GM18511 (cell line): ENCODE measurements around the gene KDM1A.
"Not testable (repeated sequence)": the region's sequence is repeated elsewhere in the genome, so short reads cannot be mapped to it uniquely, and the experiment has no call there.

Experiments
- ATAC-seq: cut with Tn5 transposase; IDR thresholded peaks from one replicate; pipeline ENCODE4 v1.9.1; 2021; ENCODE audit warnings: mild to moderate bottlenecking, moderate library complexity; ENCODE audit not compliant: unreplicated experiment

Gene KDM1A

GRCh38 chr1:23010025-23010424, 9.2 kb upstream of the KDM1A start:
- not testable (repeated sequence) for ATAC-seq

- no peak for ATAC-seq
These were observed 5.6 kb upstream of the KDM1A start for GRCh38 chr1:23013657-23014056.

- no peak for ATAC-seq
These were observed 591 bp upstream of the KDM1A start for GRCh38 chr1:23018661-23019093.

GRCh38 chr1:23019863-23020625, 776 bp downstream of the KDM1A start:
- ATAC-seq: peak; percentile 33

- ATAC-seq: no peak
These were observed 1.6 kb downstream of the KDM1A start for GRCh38 chr1:23020706-23021405.

- no peak for ATAC-seq
These were observed 2.6 kb downstream of the KDM1A start for GRCh38 chr1:23021834-23022233.

- ATAC-seq: no peak
These were observed 4.0 kb downstream of the KDM1A start for GRCh38 chr1:23023174-23023845.

- no peak for ATAC-seq
These were observed 7.3 kb downstream of the KDM1A start for GRCh38 chr1:23026568-23026967.

- ATAC-seq: no peak
These were observed 8.2 kb downstream of the KDM1A start for GRCh38 chr1:23027352-23027907.

- no peak for ATAC-seq
These were observed 10.1 kb downstream of the KDM1A start for GRCh38 chr1:23029337-23029736.

GRCh38 chr1:23035823-23036452, 16.7 kb downstream of the KDM1A start:
- no peak for ATAC-seq

- ATAC-seq: no peak
These were observed 17.9 kb downstream of the KDM1A start for GRCh38 chr1:23037081-23037740.

GRCh38 chr1:23039308-23039826, 20.1 kb downstream of the KDM1A start:
- ATAC-seq: no peak

- ATAC-seq: no peak
These were observed 21.2 kb downstream of the KDM1A start for GRCh38 chr1:23040509-23040908.

- no peak for ATAC-seq
These were observed 24.8 kb downstream of the KDM1A start for GRCh38 chr1:23044035-23044434.

- no peak for ATAC-seq
These were observed 30.9 kb downstream of the KDM1A start for GRCh38 chr1:23050201-23050600.

- ATAC-seq: no peak
These were observed 32.1 kb downstream of the KDM1A start for GRCh38 chr1:23051290-23051909.

- no peak for ATAC-seq
These were observed 38.0 kb downstream of the KDM1A start for GRCh38 chr1:23057301-23057700.

- ATAC-seq: no peak
These were observed 43.0 kb downstream of the KDM1A start for GRCh38 chr1:23062271-23062670.

GRCh38 chr1:23065385-23065784, 46.1 kb downstream of the KDM1A start:
- no peak for ATAC-seq
